Testis (tissue), 2 donors: ENCODE measurements around the gene IFIH1.

Source experiments
- CTCF ChIP-seq, 3 experiments: fragments of 450-650 bp in 2 of 3; fragments of 200-600 bp in 1 of 3; sonication (generic) in 1 of 3; IDR thresholded peaks; one replicate each; pipeline ENCODE4 v1.5.1; 2016 to 2019; ENCODE audit warnings: antibody characterized with exemption in 3 of 3, mild to moderate bottlenecking in 2 of 3, moderate library complexity in 1 of 3
- POLR2A ChIP-seq: fragments of 450-650 bp; IDR thresholded peaks from one replicate; pipeline ENCODE4 v1.6.1; 2017; ENCODE audit warnings: antibody characterized with exemption, mild to moderate bottlenecking, moderate library complexity

- TF ChIP-seq CTCF (IDR thresholded peaks at IDR 0.05), result no peak
- TF ChIP-seq POLR2A, result no peak
Measured at GRCh38 chr2:162301877-162302276, 16.6 kb downstream of the IFIH1 start.
